Measurements from ENCODE around the gene KCTD21.

GRCh38 chr11:78190871-78191538, 2.6 kb upstream of the KCTD21 start:
- TF ChIP-seq ISL1 (CRISPR knock-in tag; IDR thresholded peaks at IDR 0.05) (no peak), OSR1 (CRISPR knock-in tag; IDR thresholded peaks at IDR 0.05) (no peak), TOX (CRISPR knock-in tag; IDR thresholded peaks at IDR 0.05; ENCODE audit: borderline replicate concordance) (no peak), PPARA (CRISPR knock-in tag; IDR thresholded peaks at IDR 0.05; ENCODE audit: borderline replicate concordance) (no peak), ZFP30 (CRISPR knock-in tag; IDR thresholded peaks at IDR 0.05) (no peak), ZFP3 (CRISPR knock-in tag; IDR thresholded peaks at IDR 0.05) (no peak), RARB (CRISPR knock-in tag; IDR thresholded peaks at IDR 0.05) (no peak), CSDC2 (CRISPR knock-in tag; IDR thresholded peaks at IDR 0.05) (no peak), ESRRG (CRISPR knock-in tag; IDR thresholded peaks at IDR 0.05) (no peak), POU6F1 (CRISPR knock-in tag; IDR thresholded peaks at IDR 0.05; ENCODE audit: borderline replicate concordance, low read depth) (no peak), BACH2 (CRISPR knock-in tag; IDR thresholded peaks at IDR 0.05; ENCODE audit: borderline replicate concordance) (no peak), SNAI2 (CRISPR knock-in tag; IDR thresholded peaks at IDR 0.05) (no peak)

Measured in SK-N-SH treated with all-trans-retinoic acid at 6 μM for 48 hours (cell line).